Amniotic epithelial cell (primary cell): Measurements from ENCODE around the gene RASA2.
"Not testable (repeated sequence)": the region's sequence is repeated elsewhere in the genome, so short reads cannot be mapped to it uniquely, and the experiment has no call there.

Experiments
- DNase-seq: peaks from one replicate; pipeline ENCODE4 v3.0.0-alpha.2; 2010; ENCODE audit warnings: low read depth

Gene RASA2

GRCh38 chr3:141578202-141578973 lies 91.6 kb downstream of the RASA2 start:
- peak; percentile 86 for DNase-seq

GRCh38 chr3:141594357-141594756 lies 107.5 kb downstream of the RASA2 start:
- peak; percentile 12 for DNase-seq

DNA sequence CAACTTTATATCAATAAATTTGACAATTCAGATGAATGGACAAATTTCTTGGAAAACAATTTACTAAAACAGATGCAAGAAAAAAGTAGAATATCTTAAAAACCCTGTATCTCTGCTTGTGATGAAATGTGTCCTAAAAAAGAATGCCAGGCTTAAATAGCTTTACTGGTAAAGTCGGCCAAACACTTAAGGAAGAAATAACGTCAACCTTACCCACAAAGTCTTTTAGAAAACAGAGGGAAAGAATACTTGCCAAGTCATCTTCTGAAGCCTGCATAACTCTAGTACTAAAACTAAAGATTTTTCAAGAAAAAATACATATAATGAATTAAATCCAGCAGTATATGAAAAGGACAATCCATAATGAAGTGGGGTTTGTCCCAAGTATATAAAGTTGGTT lies 111.1 kb downstream of the RASA2 start:
- DNase-seq, result peak; percentile 59

- DNase-seq, result no peak
Observed at GRCh38 chr3:141600331-141600730, 113.5 kb downstream of the RASA2 start.

GRCh38 chr3:141602706-141603105 lies 115.9 kb downstream of the RASA2 start:
- DNase-seq, result no peak

GRCh38 chr3:141603473-141604035 lies 116.7 kb downstream of the RASA2 start:
- DNase-seq, result no peak

DNA sequence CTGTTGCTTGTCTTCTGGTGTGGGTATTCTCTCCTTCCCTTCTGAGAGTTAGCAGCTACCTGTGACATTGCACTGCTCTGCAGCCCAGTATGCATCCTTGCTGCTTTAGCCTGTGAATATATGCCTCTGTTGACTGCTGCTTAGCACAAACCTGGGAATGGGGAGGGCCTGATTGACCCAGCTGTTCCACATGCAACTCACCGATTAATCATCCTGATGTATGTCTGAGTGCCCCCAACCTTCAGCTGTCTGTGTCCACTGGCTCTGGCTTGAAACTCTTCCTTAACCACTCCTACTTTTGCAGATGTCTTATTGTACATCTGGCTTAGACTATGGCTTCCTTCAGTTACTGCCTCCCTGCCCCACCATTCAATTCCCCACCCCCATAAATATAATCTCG lies 119.1 kb downstream of the RASA2 start:
- DNase-seq, result no peak

GRCh38 chr3:141608438-141608837 lies 121.6 kb downstream of the RASA2 start:
- DNase-seq, result no peak

DNA sequence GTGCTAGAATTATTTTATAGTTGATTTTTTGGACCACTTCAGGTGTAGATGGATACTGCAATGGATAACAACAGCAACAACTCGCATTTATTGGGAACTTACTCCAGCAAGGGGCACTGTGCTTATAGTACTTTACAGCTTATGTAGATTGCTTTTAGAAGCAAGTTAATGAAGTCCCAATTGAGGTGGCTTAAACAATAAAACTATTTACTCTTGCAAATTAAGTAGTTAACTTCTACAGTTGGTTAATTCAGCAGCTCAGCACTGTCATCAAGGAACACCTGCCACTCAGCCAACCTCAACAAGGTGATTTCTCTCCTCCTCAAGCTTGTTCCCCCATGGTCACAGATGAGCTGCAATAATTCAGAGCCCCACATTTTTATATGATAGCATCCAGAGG lies 124.1 kb downstream of the RASA2 start:
- no peak for DNase-seq

DNA sequence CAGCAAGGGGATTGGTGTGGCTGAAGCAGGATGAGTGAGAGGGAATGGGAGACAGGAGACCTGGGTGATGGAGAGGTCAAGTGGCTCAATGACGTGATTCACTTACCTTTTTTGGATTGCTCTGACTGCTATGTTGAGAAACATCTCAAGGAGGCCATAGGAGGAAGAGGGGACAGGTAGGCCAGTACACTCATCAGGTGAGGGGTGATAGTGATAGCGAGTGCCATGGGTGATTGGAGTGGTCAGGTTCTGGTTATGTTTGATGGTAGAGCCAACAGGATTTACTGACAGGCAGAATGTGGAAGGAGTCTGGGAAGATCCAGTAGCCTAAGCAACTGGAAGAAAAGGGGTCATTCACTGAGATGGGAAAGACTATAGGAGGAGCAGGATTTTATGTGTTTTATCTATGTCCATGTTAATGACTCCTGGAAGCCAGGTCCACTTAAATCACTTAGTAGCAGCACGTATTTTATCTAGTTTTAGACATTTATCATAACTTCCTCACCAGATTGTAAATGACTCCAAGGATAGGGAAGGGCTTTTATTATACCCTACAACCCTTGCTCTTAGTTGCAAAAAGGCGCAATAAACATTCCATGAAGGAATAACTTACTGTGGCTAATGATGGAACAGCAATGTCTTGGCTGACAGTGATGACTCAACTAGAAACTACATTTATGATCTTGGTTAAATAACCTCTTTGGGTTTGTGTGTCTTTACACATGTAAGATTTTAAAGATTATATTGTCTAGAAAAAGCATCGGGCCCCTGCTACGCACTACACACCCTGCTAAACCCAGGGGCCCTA lies 131.5 kb downstream of the RASA2 start:
- no peak for DNase-seq

DNA sequence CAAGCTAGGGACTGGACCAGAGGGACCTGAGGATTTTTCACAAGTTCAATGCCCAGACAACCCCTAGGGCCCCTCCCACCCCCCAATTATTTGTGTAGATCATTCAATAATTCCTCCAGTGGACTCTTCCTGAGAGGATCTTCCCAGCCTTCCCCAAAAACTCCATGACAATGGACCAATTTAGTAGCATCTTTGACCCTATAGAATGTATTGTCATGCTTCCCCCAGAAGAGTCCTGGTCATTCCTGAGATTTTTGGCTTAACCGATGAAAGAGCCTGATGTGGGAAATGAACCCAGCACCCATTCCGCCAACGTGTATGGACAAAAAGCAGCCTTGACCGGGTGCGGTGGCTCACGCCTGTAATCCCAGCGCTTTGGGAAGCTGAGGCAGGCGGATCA lies 132.1 kb downstream of the RASA2 start:
- no peak for DNase-seq

DNA sequence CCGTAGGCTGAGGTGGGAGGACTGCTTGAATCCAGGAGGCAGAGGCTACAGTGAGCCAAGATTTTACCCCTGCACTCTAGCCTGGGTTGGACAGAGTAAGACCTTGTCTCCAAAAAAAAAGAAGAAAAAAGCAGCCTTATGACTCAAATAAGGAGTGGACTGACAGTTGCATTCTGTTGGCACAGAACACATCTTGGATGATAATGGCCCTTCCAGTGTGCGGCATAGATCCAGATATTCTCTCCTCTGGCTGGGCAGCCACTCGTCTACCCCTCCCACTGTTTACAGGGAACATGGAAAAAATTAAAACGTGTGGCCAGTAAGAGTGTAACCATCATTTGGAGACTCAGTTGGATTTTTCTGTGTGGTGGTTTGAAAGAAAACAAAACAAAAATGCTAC lies 132.6 kb downstream of the RASA2 start:
- DNase-seq, result no peak

DNA sequence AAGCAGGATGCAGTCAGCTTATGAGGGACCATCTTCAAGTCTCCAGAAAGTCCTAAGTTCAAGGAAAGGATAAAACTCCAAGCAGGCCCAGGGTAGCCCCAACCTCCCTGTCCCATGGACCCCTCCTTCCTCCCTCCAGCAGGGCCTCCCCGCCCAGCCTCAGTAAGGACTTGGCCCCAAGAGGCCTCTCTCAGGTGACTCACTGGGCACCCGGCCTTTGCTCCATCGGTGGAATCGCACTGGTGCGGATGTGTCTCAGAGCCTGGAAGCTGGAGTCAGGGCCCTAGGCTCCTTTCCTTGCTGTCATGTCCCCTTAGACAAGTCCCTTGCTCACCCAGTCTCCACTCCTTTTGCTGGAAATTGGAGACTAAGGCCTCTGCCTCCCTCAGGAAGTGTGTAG lies 136.9 kb downstream of the RASA2 start:
- DNase-seq, result no peak

DNA sequence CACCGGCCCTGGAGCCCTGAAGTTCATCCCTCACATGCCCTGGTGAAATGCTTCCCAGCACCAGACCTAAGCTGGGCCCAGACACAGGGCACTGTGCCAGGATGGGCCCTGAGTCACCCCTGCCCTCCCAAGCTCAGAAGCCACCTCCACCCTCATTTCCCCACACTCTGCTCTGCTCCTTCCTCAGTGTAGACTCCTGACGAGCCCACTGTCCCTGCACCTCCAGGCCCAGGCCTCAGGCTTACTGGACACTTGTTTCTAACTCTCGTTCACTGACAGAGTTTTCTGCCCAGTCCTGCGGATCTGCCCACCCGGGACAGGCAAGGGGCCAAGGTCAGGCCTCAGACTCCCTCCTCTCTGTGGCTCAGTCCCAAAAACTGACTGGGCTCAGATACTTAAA lies 138.7 kb downstream of the RASA2 start:
- peak; percentile 55 for DNase-seq

DNA sequence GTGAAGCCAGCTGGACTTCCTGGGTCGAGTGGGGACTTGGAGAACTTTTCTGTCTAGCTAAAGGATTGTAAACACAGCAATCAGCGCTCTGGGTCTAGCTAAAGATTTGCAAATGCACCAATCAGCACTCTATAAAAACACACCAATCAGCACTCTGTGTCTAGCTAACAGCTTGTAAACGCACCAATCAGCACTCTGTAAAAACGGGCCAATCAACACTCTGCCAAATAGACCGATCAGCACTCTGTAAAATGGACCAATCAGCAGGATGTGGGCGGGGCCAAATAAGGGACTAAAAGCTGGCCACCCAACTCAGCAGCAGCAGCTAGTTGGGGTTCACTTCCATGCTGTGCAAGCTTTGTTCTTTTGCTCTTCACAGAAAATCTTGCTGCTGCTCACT lies 141.5 kb downstream of the RASA2 start:
- not testable (repeated sequence) for DNase-seq

DNA sequence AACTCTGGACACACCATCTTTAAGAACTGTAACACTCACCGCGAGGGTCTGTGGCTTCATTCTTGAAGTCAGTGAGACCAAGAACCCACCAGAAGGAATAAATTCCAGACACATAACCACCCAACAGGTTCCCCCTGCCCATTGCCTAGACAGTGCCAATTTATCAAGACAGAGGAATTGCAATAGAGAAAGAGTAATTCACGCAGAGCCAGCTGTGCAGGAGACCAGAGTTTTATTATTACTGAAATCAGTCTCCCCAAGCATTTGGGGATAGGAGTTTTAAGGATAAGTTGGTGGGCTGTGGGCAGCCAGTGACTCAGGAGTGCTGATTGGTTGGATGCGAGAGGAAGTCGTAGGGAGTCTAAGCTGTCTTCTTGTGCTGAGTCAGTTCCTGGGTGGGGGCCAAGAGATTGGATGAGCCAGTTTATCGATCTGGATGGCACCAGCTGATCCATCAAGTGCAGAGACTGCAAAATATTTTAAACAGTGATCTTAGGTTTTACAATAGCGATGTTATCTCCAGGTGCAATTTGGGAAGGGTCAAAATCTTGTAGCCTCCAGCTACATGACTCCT lies 142.1 kb downstream of the RASA2 start:
- not testable (repeated sequence) for DNase-seq

- DNase-seq, result no peak
Observed at GRCh38 chr3:141629976-141630375, 143.1 kb downstream of the RASA2 start.

DNA sequence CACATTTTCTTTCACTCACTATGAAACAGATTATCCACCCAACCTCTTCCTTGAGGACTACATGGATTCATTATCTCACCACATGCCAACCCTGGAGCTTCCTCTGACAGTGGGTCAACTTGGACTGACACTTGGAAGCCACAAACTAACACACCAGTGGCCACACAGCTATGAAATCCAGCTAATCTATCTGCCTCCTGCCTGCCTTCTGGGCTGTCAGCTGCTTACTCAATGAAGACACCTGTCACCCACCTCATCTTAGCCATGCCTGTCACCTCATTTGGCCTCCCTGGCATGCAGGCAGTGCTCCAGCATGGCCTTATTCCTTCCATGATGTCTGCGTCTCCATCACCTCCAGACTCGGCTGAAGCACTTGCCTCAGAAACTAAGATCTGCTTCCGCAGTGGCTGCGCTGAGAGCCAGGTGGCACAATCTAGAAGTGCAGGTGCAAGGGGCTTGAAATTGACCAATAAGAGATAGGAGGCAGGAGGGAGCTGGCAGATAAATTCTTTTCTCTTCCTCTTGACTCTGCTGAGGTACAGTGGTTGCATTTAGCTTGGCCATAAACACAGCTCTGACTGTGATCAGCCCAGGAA lies 146.1 kb downstream of the RASA2 start:
- no peak for DNase-seq

DNA sequence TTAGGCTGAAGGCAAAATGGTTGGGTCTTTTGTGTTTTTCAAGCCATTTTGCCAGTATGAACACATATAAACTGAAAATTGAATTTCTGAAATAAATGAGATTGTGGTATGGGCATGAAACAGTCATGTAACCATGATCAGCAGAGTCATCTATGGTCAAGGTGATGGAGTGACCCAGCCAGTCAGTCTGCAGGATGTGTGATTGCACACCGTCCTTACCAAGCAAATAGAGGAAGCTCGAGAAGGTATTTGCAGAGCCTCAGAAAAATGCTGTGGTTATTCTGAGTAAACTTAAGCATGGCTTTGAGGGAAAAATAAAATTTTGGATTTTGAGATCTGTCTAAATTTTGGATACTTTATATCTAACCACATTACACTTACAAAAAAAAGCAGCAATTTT lies 155.4 kb downstream of the RASA2 start:
- DNase-seq, result no peak

GRCh38 chr3:141643391-141643790 lies 156.6 kb downstream of the RASA2 start:
- no peak for DNase-seq

DNA sequence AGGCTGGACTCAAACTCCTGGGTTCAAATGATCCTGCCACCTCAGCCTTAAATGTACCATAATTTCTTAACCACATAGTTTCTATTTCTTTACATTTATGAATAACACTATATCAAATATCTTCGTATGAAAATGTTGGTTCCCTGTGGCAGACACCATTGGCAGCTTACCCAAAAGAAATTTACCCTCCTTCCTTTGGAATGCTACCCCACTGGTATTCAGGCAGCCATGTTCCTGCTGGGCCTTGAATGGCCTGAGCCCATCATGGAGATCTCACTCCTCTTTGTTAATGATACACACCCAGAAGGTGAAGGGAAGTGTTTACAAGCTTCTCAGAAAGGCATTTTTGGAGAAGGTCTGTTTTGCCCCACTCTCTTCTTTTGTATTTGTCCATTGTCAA lies 157.0 kb downstream of the RASA2 start:
- no peak for DNase-seq

DNA sequence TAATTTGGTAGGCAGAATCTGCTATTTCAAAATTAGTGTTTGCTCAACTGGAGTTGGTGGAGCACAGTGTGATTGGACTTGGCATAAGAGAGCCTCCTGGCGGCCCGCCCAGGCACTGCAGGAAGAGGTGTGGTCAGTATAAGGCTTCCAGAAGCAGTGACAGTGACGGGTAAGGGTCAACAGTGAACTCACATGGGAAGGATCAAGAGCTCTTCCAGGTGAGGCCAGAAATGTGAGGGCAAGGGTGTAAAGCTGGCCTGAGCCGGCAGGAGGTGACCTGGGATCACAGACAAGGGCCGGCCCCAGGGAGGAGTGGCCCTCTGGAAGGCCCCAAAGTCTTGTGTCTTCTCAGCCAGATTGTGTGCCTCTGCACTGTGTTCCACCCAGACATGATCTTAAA lies 158.1 kb downstream of the RASA2 start:
- peak; percentile 62 for DNase-seq
